HG03045 (cell line): ENCODE data around the gene CSE1L.
"Not testable (repeated sequence)": the region's sequence is repeated elsewhere in the genome, so short reads cannot be mapped to it uniquely, and the experiment has no call there.

Experiments
- ATAC-seq: cut with Tn5 transposase; IDR thresholded peaks from one replicate; pipeline ENCODE4 v1.9.1; 2021; ENCODE audit warnings: mild to moderate bottlenecking, moderate library complexity; ENCODE audit not compliant: unreplicated experiment

Gene CSE1L

GRCh38 chr20:49122920-49123319 is 76.8 kb downstream of the CSE1L start:
- ATAC-seq: no peak

- ATAC-seq: no peak
Observed at GRCh38 chr20:49123982-49124381, 77.9 kb downstream of the CSE1L start.

GRCh38 chr20:49132995-49133478 is 86.9 kb downstream of the CSE1L start:
- no peak for ATAC-seq

GRCh38 chr20:49133571-49133970 is 87.5 kb downstream of the CSE1L start:
- no peak for ATAC-seq

GRCh38 chr20:49134797-49135196 is 88.7 kb downstream of the CSE1L start:
- ATAC-seq: not testable (repeated sequence)

- ATAC-seq: no peak
Observed at GRCh38 chr20:49136817-49137571, 90.9 kb downstream of the CSE1L start.

- ATAC-seq: no peak
Observed at GRCh38 chr20:49138431-49138830, 92.3 kb downstream of the CSE1L start.

- ATAC-seq: no peak
Observed at GRCh38 chr20:49140411-49140810, 94.3 kb downstream of the CSE1L start.

- ATAC-seq: no peak
Observed at GRCh38 chr20:49140834-49141233, 94.7 kb downstream of the CSE1L start.
